Retinal pigment epithelial cell (primary cell): ENCODE data around the gene PPARG.
A peak's percentile ranks its signal among the peaks of the same experiment; 100 is the strongest.

ENCODE experiments used
- DNase-seq: peaks from one replicate; pipeline ENCODE4 v3.0.0-alpha.2; 2010; ENCODE audit warnings: low read depth
- H3K4me3 ChIP-seq: 2 replicates; pipeline ENCODE4 v1.5.1; 2011; ENCODE audit warnings: mild to moderate bottlenecking, low read length, control low read depth, moderate library complexity
- TF ChIP-seq, protein P1 (sequence below): conservative IDR thresholded peaks from 2 replicates; pipeline ENCODE4 v1.5.1; 2011; ENCODE audit warnings: low read depth, low read length, control low read depth, inconsistent platforms

Gene PPARG

GRCh38 chr3:12287727-12288181 is 1.1 kb upstream of the PPARG start:
- peak overlapping the region; percentile 80 for H3K4me3 ChIP-seq
- TF ChIP-seq, protein P1, sequence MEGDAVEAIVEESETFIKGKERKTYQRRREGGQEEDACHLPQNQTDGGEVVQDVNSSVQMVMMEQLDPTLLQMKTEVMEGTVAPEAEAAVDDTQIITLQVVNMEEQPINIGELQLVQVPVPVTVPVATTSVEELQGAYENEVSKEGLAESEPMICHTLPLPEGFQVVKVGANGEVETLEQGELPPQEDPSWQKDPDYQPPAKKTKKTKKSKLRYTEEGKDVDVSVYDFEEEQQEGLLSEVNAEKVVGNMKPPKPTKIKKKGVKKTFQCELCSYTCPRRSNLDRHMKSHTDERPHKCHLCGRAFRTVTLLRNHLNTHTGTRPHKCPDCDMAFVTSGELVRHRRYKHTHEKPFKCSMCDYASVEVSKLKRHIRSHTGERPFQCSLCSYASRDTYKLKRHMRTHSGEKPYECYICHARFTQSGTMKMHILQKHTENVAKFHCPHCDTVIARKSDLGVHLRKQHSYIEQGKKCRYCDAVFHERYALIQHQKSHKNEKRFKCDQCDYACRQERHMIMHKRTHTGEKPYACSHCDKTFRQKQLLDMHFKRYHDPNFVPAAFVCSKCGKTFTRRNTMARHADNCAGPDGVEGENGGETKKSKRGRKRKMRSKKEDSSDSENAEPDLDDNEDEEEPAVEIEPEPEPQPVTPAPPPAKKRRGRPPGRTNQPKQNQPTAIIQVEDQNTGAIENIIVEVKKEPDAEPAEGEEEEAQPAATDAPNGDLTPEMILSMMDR = no peak
- DNase-seq = no peak

GRCh38 chr3:12289524-12289923 is 654 bp downstream of the PPARG start:
- peak overlapping the region; percentile 80 for H3K4me3 ChIP-seq
- TF ChIP-seq, protein P1 = no peak
- DNase-seq = no peak

GRCh38 chr3:12292770-12293169 is 3.9 kb downstream of the PPARG start:
- no peak overlapping the region for H3K4me3 ChIP-seq
- DNase-seq = no peak
- TF ChIP-seq, protein P1 = no peak

- DNase-seq = peak; percentile 90
- TF ChIP-seq, protein P1 = no peak
- H3K4me3 ChIP-seq = no peak overlapping the region
Measured at GRCh38 chr3:12294885-12295580, 6.2 kb downstream of the PPARG start.

GRCh38 chr3:12296511-12296910 is 7.6 kb downstream of the PPARG start:
- peak; percentile 67 for DNase-seq
- TF ChIP-seq, protein P1 = no peak
- H3K4me3 ChIP-seq = no peak overlapping the region

DNA sequence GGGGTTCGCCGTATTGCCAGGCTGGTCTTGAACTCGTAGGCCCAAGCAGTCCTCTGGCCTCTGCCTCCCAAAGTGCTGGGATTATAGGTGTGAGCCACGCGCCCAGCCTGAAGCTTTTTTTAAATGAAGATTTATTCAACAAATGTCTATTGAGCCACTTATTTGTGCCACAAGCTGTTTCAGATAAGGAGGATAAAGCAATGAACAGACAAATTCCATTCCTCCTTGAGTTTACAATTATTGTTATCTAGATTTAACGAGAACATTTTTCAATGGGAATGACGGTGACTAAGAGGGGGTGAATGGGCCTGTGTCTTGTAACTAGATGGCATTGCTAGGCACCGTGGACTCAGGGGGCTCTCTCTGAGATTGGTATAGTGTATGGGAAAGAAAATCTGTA is 10.2 kb downstream of the PPARG start:
- DNase-seq = peak; percentile 59
- H3K4me3 ChIP-seq = no peak overlapping the region
- TF ChIP-seq, protein P1 = no peak

DNA sequence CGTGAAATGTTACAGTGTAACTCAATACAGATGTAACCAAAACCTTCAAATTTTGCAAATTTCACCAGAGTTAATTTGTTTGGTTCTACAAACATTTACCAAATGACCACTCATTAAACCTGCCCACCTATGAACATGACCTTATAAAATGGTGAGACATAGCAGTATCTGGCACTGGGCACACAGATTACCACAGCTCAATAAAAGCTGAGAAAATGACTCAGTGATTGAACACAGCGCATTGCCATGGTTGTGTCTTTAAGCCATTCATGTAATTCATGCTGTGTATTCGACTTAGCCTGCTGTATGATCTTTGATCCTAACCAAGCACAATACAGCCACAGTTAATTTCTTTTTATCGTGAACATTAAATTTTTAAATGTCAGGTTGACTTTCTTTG is 11.3 kb downstream of the PPARG start:
- peak; percentile 48 for DNase-seq
- TF ChIP-seq, protein P1 = no peak
- no peak overlapping the region for H3K4me3 ChIP-seq
